CMK (cell line): ENCODE measurements around the gene IKBKE.

Experiments
- DNase-seq: peaks from one replicate; pipeline ENCODE4 v3.0.0-alpha.2; 2010; ENCODE audit warnings: low read depth

The IKBKE gene

DNA sequence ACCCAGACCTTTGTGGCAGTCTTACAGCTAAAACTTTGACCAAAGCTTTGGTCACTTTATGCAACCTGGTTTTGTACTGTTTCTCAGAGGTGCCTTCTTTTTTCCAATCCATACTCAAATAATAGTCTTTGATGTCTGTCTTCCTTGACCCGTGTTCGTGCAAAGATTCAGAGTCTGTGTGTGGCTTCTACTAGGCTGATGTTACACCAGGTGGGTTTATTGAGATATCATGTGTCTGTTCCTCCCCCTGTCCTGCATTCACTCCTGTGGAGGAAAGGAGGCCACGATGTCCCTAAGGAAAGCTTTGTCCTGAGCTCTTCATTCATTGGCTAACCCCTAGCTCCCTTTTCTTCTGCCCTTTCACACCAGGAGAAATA lies 15.0 kb upstream of the IKBKE start:
- DNase-seq, result no peak

- DNase-seq, result no peak
These were observed 14.5 kb upstream of the IKBKE start for GRCh38 chr1:206455666-206456344.

GRCh38 chr1:206456577-206457370 lies 13.5 kb upstream of the IKBKE start:
- DNase-seq, result no peak

GRCh38 chr1:206457408-206458120 lies 12.7 kb upstream of the IKBKE start:
- no peak for DNase-seq

DNA sequence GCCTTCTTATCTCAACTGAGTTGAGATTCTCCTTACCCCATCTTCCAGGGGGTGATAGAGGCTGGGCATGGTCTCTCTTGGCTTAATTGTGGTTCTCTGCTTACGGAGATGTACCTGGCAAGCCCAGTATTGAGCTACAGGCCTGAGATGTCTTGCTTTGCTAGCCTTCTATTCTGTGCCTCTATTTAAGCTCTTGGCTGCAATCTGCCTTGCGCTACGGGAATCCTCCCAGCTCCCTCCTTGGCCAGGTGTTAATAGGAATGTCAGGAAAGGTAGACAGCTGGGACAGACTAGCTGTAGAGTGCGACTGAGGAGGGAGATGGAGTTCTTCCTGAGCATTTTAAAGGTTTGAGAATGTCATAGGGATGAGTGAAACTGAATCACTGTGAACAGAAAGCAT lies 10.6 kb upstream of the IKBKE start:
- no peak for DNase-seq

DNA sequence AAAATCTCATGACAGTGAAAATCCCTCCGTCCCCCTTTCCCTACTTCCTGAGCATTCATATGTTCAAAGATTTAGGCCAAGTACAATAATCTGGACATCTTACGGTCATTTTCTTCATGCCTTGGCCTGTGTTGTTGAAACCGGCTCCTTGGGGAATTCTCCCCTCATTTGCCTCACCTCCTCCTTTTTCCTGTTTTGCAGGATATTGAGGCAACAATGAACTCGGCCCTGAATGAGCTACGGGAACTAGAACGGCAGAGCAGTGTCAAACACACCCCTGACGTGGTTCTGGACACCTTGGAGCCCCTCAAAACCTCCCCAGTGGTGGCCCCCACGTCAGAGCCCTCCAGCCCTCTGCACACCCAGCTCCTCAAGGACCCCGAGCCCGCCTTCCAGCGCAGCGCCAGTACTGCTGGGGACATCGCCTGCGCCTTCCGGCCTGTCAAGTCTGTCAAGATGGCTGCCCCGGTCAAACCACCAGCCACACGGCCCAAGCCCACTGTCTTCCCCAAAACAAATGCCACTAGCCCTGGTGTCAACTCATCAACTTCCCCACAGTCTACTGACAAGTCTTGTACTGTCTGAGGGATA lies 9.3 kb upstream of the IKBKE start:
- no peak for DNase-seq

GRCh38 chr1:206461602-206462455 lies 8.4 kb upstream of the IKBKE start:
- peak; percentile 52 for DNase-seq

DNA sequence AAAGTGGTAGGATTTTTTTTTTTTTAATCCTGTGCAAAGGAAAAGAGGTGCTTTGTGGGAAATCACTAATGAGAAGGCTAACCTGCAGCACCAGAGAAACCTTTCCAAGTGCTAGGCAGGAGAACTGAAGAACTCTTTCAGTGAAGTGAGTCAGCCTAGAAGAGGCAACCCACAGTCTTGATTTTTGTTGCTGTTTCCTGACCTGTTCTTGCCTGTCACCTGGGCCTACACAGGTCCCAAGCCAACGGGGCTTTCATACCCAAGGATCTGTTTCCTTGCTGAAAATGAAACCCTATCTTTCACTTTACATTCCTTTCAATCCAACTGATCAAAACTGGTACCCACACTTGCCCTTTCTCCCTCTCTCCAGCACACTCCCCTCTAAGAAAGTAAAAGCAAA lies 7.1 kb upstream of the IKBKE start:
- DNase-seq, result no peak

DNA sequence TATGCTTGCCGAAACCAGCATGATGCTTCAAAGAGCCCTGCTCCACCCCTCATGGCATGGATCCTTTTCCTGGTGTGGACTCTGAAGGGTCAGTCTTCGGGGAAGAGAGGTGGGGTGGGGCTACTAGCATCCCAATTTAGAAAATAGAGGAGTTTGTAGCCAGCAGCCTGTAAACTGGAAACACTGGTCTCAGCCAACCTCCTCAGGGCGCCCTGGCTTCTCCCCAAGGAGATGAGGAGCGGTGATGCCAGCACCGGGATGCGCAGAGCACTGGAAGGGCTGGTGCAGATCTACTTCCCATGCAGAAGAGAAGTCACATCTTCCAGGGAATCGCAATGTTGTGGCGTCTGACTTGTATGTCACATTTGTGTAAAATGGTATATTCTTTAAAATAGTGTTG lies 6.4 kb upstream of the IKBKE start:
- DNase-seq, result no peak

- no peak for DNase-seq
These were observed 5.8 kb upstream of the IKBKE start for GRCh38 chr1:206464456-206464964.

- no peak for DNase-seq
These were observed 4.3 kb upstream of the IKBKE start for GRCh38 chr1:206465951-206466350.

GRCh38 chr1:206466840-206467649 lies 3.2 kb upstream of the IKBKE start:
- no peak for DNase-seq

- DNase-seq, result no peak
These were observed 2.4 kb upstream of the IKBKE start for GRCh38 chr1:206467915-206468314.

GRCh38 chr1:206468571-206468970 lies 1.7 kb upstream of the IKBKE start:
- DNase-seq, result no peak

- DNase-seq, result no peak
These were observed 804 bp upstream of the IKBKE start for GRCh38 chr1:206469411-206469932.

- peak; percentile 45 for DNase-seq
These were observed 577 bp downstream of the IKBKE start for GRCh38 chr1:206470692-206471414.

DNA sequence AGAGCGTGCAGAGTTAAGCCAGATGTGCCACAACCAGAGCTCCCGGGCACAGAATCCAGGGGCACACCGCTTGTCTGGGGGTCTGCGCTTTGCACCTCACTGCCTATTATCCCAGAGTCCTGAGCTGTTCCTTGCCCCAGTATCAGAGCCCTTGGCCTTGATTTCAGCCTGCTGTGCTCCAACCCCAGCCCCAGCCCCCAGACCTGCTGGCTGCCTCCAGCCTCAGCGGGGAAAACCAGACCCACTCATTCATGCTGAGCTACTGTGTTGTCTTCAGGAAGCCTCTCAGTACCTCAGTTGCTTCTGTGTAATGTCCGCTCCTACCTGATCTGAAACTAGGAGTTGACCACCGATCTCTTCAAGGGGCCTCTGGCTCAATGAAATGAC lies 1.1 kb downstream of the IKBKE start:
- DNase-seq, result no peak

DNA sequence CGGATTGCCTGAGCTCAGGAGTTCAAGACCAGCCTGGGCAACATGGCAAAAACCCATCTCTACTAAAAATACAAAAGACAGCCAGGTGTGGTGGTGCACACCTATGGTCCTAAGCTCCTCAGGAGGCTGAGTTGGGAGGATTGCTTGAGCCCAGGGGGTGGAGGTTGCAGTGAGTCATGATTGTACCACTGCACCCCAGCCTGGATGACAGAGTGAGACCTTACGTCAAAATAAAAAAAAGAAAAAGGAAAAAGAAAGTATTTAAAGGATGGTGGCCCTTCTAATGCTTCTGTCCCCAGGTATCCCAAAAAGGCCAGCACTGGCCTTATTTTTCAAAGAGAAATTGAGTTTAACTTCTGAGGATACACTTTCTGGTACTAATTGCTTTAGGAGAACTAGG lies 1.7 kb downstream of the IKBKE start:
- no peak for DNase-seq

GRCh38 chr1:206472454-206472853 lies 2.2 kb downstream of the IKBKE start:
- peak; percentile 66 for DNase-seq

- DNase-seq, result no peak
These were observed 2.6 kb downstream of the IKBKE start for GRCh38 chr1:206472886-206473285.
